ENCODE data around the gene EFNA5.

EFNA5 gene

DNA sequence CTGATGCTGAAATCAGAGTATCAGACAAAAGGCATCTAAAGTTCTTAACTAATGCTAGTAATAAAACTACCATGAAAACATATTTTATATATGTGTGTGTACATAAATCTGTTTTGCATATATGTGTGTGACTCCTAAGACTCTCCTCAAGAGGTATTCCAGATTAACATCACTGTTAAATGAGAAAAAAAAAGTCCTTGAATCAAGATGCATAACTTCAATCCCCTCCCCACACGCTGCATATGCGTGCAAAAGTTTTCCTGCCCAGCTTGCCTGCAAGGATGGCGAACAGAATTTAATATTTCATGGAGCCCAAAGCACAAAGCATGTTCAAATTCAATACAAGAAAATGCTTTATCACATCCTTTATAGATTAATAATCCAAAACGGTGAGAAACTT, 34.7 kb downstream of the EFNA5 start:
- H3K4me2 ChIP-seq (ENCODE audit: low read length) = no peak overlapping the region
- no peaks in the 10 kb centered on the region for H3K9me2 ChIP-seq (ENCODE audit: low read depth, low read length)
- H3K27me3 ChIP-seq (ENCODE audit: insufficient read depth, low read length) = no peaks in the 10 kb centered on the region
- H3K27ac ChIP-seq (ENCODE audit: low read depth, low read length, poor library complexity, severe bottlenecking) = no peak overlapping the region
- no peak overlapping the region for H2AFZ ChIP-seq (ENCODE audit: low read length)
- no peak for TF ChIP-seq EZH2 (IDR thresholded peaks at IDR 0.05; ENCODE audit: borderline replicate concordance, low read length)
- TF ChIP-seq, protein P1, sequence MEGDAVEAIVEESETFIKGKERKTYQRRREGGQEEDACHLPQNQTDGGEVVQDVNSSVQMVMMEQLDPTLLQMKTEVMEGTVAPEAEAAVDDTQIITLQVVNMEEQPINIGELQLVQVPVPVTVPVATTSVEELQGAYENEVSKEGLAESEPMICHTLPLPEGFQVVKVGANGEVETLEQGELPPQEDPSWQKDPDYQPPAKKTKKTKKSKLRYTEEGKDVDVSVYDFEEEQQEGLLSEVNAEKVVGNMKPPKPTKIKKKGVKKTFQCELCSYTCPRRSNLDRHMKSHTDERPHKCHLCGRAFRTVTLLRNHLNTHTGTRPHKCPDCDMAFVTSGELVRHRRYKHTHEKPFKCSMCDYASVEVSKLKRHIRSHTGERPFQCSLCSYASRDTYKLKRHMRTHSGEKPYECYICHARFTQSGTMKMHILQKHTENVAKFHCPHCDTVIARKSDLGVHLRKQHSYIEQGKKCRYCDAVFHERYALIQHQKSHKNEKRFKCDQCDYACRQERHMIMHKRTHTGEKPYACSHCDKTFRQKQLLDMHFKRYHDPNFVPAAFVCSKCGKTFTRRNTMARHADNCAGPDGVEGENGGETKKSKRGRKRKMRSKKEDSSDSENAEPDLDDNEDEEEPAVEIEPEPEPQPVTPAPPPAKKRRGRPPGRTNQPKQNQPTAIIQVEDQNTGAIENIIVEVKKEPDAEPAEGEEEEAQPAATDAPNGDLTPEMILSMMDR (IDR thresholded peaks at IDR 0.05; ENCODE audit: low read length) = no peak
- no peak overlapping the region for H3K9ac ChIP-seq (ENCODE audit: low read length)
- H3F3A ChIP-seq (ENCODE audit: insufficient read depth, low read length) = no peaks in the 10 kb centered on the region
- peaks cover 50% of the 10 kb centered on the region for H3K4me1 ChIP-seq (ENCODE audit: insufficient read depth, low read length, severe bottlenecking)
- no peaks in the 10 kb centered on the region for H4K20me1 ChIP-seq (ENCODE audit: insufficient read depth, low read length)
- H3K79me2 ChIP-seq (ENCODE audit: insufficient read depth, low read length) = no peaks in the 10 kb centered on the region
- H3K36me3 ChIP-seq (ENCODE audit: insufficient read depth, low read length) = no peaks in the 10 kb centered on the region
- no peak overlapping the region for H3K4me3 ChIP-seq (ENCODE audit: low read depth, low read length, poor library complexity, severe bottlenecking)
- no peaks in the 10 kb centered on the region for H3K9me3 ChIP-seq (ENCODE audit: low read length)

DNA sequence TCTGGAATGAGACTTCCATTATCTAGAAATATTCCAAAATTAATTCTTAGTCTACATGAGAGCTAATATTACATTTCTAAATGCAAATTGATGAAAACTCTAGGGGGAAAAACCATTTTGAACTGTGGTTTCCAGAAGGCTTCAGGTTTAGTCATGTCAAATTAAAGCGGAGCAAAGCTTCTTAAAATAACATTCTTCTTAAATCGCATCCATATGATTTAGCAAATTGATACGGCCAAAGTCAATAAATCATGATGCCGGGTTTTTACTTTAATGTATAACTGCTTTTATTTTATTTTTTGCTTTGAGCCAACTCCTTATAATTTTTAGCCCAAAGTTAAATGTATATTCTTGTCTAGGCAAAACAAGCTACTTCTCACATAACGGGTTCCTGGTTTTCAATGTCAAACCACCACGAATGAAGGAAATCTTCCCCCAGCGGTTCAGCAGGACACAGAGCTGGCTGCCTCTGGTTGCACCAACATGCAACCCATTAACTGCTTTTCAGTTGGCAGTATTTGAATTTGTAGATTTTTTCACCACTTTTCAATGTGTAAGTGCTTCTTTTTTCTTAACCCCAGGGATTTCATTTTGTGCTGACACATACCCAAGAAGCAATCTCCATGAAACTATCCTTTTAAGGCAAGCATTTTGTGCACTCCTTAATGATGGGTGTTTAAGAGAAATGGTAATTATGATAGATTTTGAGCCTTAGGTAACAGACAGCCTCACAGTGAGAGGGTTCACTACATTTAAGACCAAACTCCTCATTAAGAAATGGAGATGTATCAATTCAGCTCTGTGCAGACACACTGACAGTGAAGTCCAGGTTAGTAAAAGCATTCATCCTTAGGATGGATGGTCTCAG, 35.5 kb downstream of the EFNA5 start:
- Histone ChIP-seq H3K9me2 (ENCODE audit: low read depth, low read length) (no peaks in the 10 kb centered on the region), H3K9me3 (ENCODE audit: low read length) (no peaks in the 10 kb centered on the region), H3K27me3 (ENCODE audit: insufficient read depth, low read length) (no peaks in the 10 kb centered on the region), H3K4me1 (ENCODE audit: insufficient read depth, low read length, severe bottlenecking) (peaks cover 44% of the 10 kb centered on the region), H3K4me2 (ENCODE audit: low read length) (no peak overlapping the region), H4K20me1 (ENCODE audit: insufficient read depth, low read length) (no peaks in the 10 kb centered on the region), H3F3A (ENCODE audit: insufficient read depth, low read length) (no peaks in the 10 kb centered on the region), H3K36me3 (ENCODE audit: insufficient read depth, low read length) (no peaks in the 10 kb centered on the region), H3K27ac (ENCODE audit: low read depth, low read length, poor library complexity, severe bottlenecking) (no peak overlapping the region), H3K79me2 (ENCODE audit: insufficient read depth, low read length) (no peaks in the 10 kb centered on the region), H3K9ac (ENCODE audit: low read length) (no peak overlapping the region), H2AFZ (ENCODE audit: low read length) (no peak overlapping the region), H3K4me3 (ENCODE audit: low read depth, low read length, poor library complexity, severe bottlenecking) (no peak overlapping the region)
- TF ChIP-seq EZH2 (IDR thresholded peaks at IDR 0.05; ENCODE audit: borderline replicate concordance, low read length) = no peak
- TF ChIP-seq, protein P1 (IDR thresholded peaks at IDR 0.05; ENCODE audit: low read length) = no peak

DNA sequence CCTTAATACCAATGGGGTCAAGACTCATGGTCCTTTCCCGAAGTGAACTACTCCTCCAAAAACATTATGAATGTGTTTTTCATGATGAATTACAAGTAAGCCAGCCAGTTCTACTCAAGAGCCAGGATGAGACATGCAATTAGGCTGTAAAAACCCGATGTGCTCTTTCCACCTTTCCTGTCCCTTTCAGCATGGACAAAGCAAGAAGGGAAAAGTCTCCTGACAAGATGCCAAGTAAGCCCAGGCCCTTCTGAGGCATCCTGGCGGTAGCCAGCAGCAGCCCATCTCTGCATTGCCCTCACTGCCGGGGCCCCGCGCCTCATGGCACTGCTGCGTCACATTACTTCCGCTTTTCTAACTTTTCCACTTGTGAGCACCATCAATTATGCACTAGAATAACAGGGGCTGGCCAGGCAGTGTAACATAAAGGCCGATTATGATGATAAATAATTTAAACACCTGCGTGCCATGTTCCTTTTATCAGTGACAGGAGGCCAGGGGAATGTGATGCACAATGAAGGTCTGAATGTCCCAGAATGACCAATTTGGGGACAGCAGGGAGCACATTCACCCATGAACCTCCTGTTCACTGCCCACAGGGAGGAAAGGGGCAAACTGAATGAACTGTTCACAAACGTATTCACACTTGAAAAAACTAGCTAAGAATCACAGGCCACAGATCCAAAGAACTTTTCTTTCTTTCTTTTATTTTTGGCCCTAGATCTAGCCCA, 37.4 kb downstream of the EFNA5 start:
- H3K4me2 ChIP-seq (ENCODE audit: low read length) = peak overlapping the region; percentile 59
- H3K4me1 ChIP-seq (ENCODE audit: insufficient read depth, low read length, severe bottlenecking) = peaks cover 38% of the 10 kb centered on the region
- peak overlapping the region; percentile 78 for H3K27ac ChIP-seq (ENCODE audit: low read depth, low read length, poor library complexity, severe bottlenecking)
- H4K20me1 ChIP-seq (ENCODE audit: insufficient read depth, low read length) = no peaks in the 10 kb centered on the region
- H3K36me3 ChIP-seq (ENCODE audit: insufficient read depth, low read length) = no peaks in the 10 kb centered on the region
- TF ChIP-seq, protein P1 (IDR thresholded peaks at IDR 0.05; ENCODE audit: low read length) = no peak
- no peak for TF ChIP-seq EZH2 (IDR thresholded peaks at IDR 0.05; ENCODE audit: borderline replicate concordance, low read length)
- no peaks in the 10 kb centered on the region for H3K9me2 ChIP-seq (ENCODE audit: low read depth, low read length)
- H2AFZ ChIP-seq (ENCODE audit: low read length) = peak overlapping the region; percentile 99
- H3K9ac ChIP-seq (ENCODE audit: low read length) = peak overlapping the region; percentile 54
- H3K27me3 ChIP-seq (ENCODE audit: insufficient read depth, low read length) = no peaks in the 10 kb centered on the region
- peak overlapping the region; percentile 35 for H3K4me3 ChIP-seq (ENCODE audit: low read depth, low read length, poor library complexity, severe bottlenecking)
- H3K79me2 ChIP-seq (ENCODE audit: insufficient read depth, low read length) = no peaks in the 10 kb centered on the region
- no peaks in the 10 kb centered on the region for H3F3A ChIP-seq (ENCODE audit: insufficient read depth, low read length)
- no peaks in the 10 kb centered on the region for H3K9me3 ChIP-seq (ENCODE audit: low read length)

Measured in OCI-LY1 (cell line).